Hepatocyte (in vitro differentiated cells): ENCODE results near the gene CNGA3.

Source experiments
- EZH2 ChIP-seq: fragments of 200-600 bp; sonication (generic); IDR thresholded peaks from 2 replicates; pipeline ENCODE4 v1.6.1; 2016; ENCODE audit warnings: antibody characterized with exemption, mild to moderate bottlenecking, borderline replicate concordance
- EZH2phosphoT487 ChIP-seq: fragments of 200-600 bp; sonication (generic); IDR thresholded peaks from one replicate; pipeline ENCODE4 v1.6.1; 2018; ENCODE audit warnings: antibody characterized with exemption, mild to moderate bottlenecking, low read depth, moderate library complexity; ENCODE audit not compliant: unreplicated experiment, severe bottlenecking
- TF ChIP-seq, protein P1 (sequence below): fragments of 200-600 bp; sonication (generic); IDR thresholded peaks from 2 replicates; pipeline ENCODE4 v1.5.1; 2016; ENCODE audit warnings: antibody characterized with exemption, mild to moderate bottlenecking; ENCODE audit not compliant: poor library complexity

- TF ChIP-seq, protein P1, sequence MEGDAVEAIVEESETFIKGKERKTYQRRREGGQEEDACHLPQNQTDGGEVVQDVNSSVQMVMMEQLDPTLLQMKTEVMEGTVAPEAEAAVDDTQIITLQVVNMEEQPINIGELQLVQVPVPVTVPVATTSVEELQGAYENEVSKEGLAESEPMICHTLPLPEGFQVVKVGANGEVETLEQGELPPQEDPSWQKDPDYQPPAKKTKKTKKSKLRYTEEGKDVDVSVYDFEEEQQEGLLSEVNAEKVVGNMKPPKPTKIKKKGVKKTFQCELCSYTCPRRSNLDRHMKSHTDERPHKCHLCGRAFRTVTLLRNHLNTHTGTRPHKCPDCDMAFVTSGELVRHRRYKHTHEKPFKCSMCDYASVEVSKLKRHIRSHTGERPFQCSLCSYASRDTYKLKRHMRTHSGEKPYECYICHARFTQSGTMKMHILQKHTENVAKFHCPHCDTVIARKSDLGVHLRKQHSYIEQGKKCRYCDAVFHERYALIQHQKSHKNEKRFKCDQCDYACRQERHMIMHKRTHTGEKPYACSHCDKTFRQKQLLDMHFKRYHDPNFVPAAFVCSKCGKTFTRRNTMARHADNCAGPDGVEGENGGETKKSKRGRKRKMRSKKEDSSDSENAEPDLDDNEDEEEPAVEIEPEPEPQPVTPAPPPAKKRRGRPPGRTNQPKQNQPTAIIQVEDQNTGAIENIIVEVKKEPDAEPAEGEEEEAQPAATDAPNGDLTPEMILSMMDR, result no peak
- TF ChIP-seq EZH2phosphoT487 (no peak), EZH2 (no peak)
Observed at GRCh38 chr2:98378196-98378595, 31.9 kb downstream of the CNGA3 start.
